Fibroblast of the aortic adventitia (primary cell): Measurements from ENCODE around the gene INTS7. TPM values are rescaled to one million over a fixed set of nuclear protein-coding genes. Genes with fewer than 3 reads are reported as not detected.
"Not testable (repeated sequence)": the region's sequence is repeated elsewhere in the genome, so short reads cannot be mapped to it uniquely, and the experiment has no call there.

Experiments
- DNase-seq: peaks from one replicate; pipeline ENCODE4 v3.0.0-alpha.2; 2010; ENCODE audit warnings: low read depth
- H3K4me3 ChIP-seq: 2 replicates; pipeline ENCODE4 v1.5.1; 2011; ENCODE audit warnings: low read depth, mild to moderate bottlenecking, control low read depth, low read length, moderate library complexity
- CTCF ChIP-seq: IDR thresholded peaks from 2 replicates; pipeline ENCODE4 v1.5.1; 2011; ENCODE audit warnings: mild to moderate bottlenecking, low read length, control low read depth, inconsistent platforms; ENCODE audit not compliant: insufficient read depth
- total RNA-seq: library from RNA; depleted of rRNA; stranded (reverse); fragments of >200 nt; gene quantifications from 2 replicates; pipeline ENCODE4 v1.2.3, GENCODE V29; 2012; ENCODE audit warnings: low replicate concordance

Gene INTS7
- total RNA-seq, 1 donor = 34.7 TPM

DNA sequence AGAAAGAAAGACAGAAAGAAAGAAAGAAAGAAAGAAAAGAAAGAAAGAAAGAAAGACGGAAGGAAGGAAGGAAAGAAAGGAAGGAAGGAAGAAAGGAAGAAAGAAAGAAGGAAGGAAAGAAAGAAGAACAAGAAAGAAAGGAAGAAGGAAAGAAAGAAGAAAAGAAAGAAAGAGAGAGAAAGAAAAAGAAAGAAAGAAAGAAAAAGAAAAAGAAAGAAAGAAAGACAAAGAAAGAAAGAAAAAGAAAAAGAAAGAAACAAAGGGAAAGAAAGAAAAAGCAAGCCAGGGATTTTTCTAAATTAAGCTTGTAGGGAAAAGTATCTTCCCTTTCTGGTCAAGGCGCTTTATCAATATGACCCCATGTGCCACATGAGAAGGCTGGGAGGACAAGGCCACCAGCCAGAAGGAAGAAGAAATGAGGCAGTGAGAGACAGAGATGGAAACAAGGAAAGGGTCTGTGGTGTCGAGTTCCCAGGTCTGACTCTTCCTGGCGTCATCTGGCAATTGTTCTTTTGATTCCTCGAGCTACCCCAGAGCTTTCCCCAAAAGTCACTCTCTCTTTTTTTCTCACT is 116.4 kb downstream of the INTS7 start:
- no peak for TF ChIP-seq CTCF
- no peak for DNase-seq
- no peak overlapping the region for H3K4me3 ChIP-seq

DNA sequence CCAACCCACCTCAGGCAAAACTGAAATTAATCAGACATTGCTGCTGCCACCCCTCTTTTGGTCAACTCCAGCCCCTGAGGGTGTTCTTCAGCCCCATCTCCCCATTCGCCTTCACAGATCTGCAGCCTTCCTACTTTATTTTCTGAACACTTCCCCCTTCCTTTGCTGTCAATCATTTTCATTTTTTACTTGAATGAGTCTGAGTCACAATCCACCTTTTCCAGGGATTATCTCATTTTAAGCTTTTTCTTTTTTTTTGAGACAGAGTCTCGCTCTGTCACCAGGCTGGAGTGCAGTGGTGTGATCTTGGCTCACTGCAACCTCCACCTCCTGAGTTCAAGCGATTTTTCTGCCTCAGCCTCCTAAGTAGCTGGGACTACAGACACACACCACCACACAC is 118.9 kb downstream of the INTS7 start:
- not testable (repeated sequence) for DNase-seq, H3K4me3 ChIP-seq

- no peak for DNase-seq
- H3K4me3 ChIP-seq = no peak overlapping the region
- TF ChIP-seq CTCF = no peak
These were observed 119.4 kb downstream of the INTS7 start for GRCh38 chr1:211915924-211916323.

- TF ChIP-seq CTCF = no peak
These were observed 122.4 kb downstream of the INTS7 start for GRCh38 chr1:211912844-211913432.

GRCh38 chr1:211912038-211912437 is 123.3 kb downstream of the INTS7 start:
- no peak for TF ChIP-seq CTCF
- DNase-seq = no peak
- no peak overlapping the region for H3K4me3 ChIP-seq

More at GRCh38 chr1:211912844-211913432, 122.4 kb downstream of the INTS7 start:
- no peak for DNase-seq
- no peak overlapping the region for H3K4me3 ChIP-seq

DNA sequence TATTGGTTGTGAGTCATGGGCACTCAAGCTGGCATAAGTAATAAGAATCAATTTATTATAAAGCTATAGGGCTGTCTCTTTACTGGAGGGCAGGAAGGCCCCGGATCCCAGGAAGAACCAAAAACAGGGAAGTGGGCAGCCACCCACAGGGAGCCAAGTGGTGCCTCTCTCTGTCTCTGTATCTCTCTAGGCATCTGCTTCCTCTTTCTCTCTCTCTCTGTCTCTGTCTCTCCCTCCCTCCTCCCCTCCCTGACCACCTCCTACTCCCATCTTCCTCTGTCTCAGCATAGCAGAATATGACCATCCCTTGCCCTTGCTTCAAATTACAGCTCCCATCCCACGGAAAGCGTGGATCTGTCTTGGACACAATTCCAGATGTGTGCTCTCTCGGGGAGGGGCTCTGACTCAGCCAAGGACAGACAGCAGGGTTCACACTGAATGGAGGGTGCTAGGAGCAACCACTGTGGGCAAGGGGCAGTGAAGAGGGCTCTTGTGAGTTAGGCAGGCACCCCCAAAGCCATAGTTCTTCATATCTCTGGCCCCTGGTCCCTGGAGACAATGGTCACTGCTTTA is 124.4 kb downstream of the INTS7 start:
- TF ChIP-seq CTCF = no peak
- H3K4me3 ChIP-seq = no peak overlapping the region
- DNase-seq = no peak

GRCh38 chr1:211910113-211910884 is 125.1 kb downstream of the INTS7 start:
- TF ChIP-seq CTCF = no peak
- H3K4me3 ChIP-seq = no peak overlapping the region
- DNase-seq = no peak
